Ectodermal cell (in vitro differentiated cells): Measurements from ENCODE around the gene ZRANB3.
"Not testable (repeated sequence)": the region's sequence is repeated elsewhere in the genome, so short reads cannot be mapped to it uniquely, and the experiment has no call there.

Source experiments
- H3K27ac ChIP-seq: 2 replicates; pipeline ENCODE4 v1.7.0; 2013; ENCODE audit warnings: mild to moderate bottlenecking, low read depth, low read length; ENCODE audit not compliant: insufficient read depth, poor library complexity, severe bottlenecking
- H3K27me3 ChIP-seq: 2 replicates; pipeline ENCODE4 v1.7.0; 2013; ENCODE audit warnings: mild to moderate bottlenecking, low read length; ENCODE audit not compliant: insufficient read depth, control insufficient read depth, poor library complexity, severe bottlenecking
- H3K36me3 ChIP-seq: one replicate; pipeline ENCODE4 v1.7.0; 2013; ENCODE audit warnings: low read length; ENCODE audit not compliant: control insufficient read depth, insufficient read depth
- H3K4me1 ChIP-seq: one replicate; pipeline ENCODE4 v1.7.0; 2013; ENCODE audit warnings: low read length; ENCODE audit not compliant: control insufficient read depth, insufficient read depth
- H3K4me3 ChIP-seq: 2 replicates; pipeline ENCODE4 v1.7.0; 2013; ENCODE audit warnings: low read depth, low read length, control low read depth; ENCODE audit not compliant: insufficient read depth
- H3K9me3 ChIP-seq: 2 replicates; pipeline ENCODE4 v1.7.0; 2013; ENCODE audit warnings: mild to moderate bottlenecking, low read length, moderate library complexity; ENCODE audit not compliant: control insufficient read depth
- WGBS, 2 experiments: methylation state at CpG; one replicate each; pipeline ENCODE4 v1.1.7; 2013; ENCODE audit warnings: missing lambda C conversion rate in 2 of 2; 5-methylcytosine and 5-hydroxymethylcytosine counted together

The ZRANB3 gene

GRCh38 chr2:135096665-135097446, 434.2 kb downstream of the ZRANB3 start:
- H3K27ac ChIP-seq = no peak overlapping the region
- WGBS, 2 experiments = 43 to 78% methylated on average over 1 to 2 of the region's 4 CpGs

GRCh38 chr2:135095591-135095990, 435.4 kb downstream of the ZRANB3 start:
- 93 to 100% methylated on average over 1 to 3 of the region's 3 CpGs for WGBS, 2 experiments
- H3K27ac ChIP-seq = no peak overlapping the region
- H3K4me1 ChIP-seq = no peaks in the 10 kb centered on the region
- no peaks in the 10 kb centered on the region for H3K27me3 ChIP-seq
- H3K4me3 ChIP-seq = no peak overlapping the region
- peaks cover 3% of the 10 kb centered on the region for H3K36me3 ChIP-seq
- no peaks in the 10 kb centered on the region for H3K9me3 ChIP-seq

More at GRCh38 chr2:135096665-135097446, 434.2 kb downstream of the ZRANB3 start:
- H3K27me3 ChIP-seq = no peaks in the 10 kb centered on the region
- no peak overlapping the region for H3K4me3 ChIP-seq
- peaks cover 3% of the 10 kb centered on the region for H3K36me3 ChIP-seq
- H3K9me3 ChIP-seq = no peaks in the 10 kb centered on the region
- no peaks in the 10 kb centered on the region for H3K4me1 ChIP-seq

- Histone ChIP-seq H3K36me3 (peaks cover 3% of the 10 kb centered on the region), H3K27me3 (no peaks in the 10 kb centered on the region), H3K4me1 (no peaks in the 10 kb centered on the region), H3K27ac (no peak overlapping the region), H3K9me3 (no peaks in the 10 kb centered on the region), H3K4me3 (no peak overlapping the region)
- WGBS, 2 experiments = 90 to 94% methylated on average over 2 of the region's 2 CpGs
Observed at GRCh38 chr2:135094508-135094907, 436.5 kb downstream of the ZRANB3 start.

GRCh38 chr2:135093670-135094330, 437.2 kb downstream of the ZRANB3 start:
- Histone ChIP-seq H3K27ac (no peak overlapping the region), H3K9me3 (no peaks in the 10 kb centered on the region), H3K4me3 (no peak overlapping the region), H3K36me3 (peaks cover 3% of the 10 kb centered on the region), H3K27me3 (no peaks in the 10 kb centered on the region), H3K4me1 (no peaks in the 10 kb centered on the region)
- 83 to 98% methylated on average over 3 of the region's 3 CpGs for WGBS, 2 experiments

GRCh38 chr2:135093193-135093592, 437.8 kb downstream of the ZRANB3 start:
- peaks cover 3% of the 10 kb centered on the region for H3K36me3 ChIP-seq
- no peaks in the 10 kb centered on the region for H3K4me1 ChIP-seq
- H3K27ac ChIP-seq = no peak overlapping the region
- H3K4me3 ChIP-seq = no peak overlapping the region
- no peaks in the 10 kb centered on the region for H3K9me3 ChIP-seq
- H3K27me3 ChIP-seq = no peaks in the 10 kb centered on the region

- no peaks in the 10 kb centered on the region for H3K27me3 ChIP-seq
- peaks cover 3% of the 10 kb centered on the region for H3K36me3 ChIP-seq
- no peak overlapping the region for H3K4me3 ChIP-seq
- H3K9me3 ChIP-seq = no peaks in the 10 kb centered on the region
- no CpG with 5 or more reads among the region's 1 CpG for WGBS, 2 experiments
- H3K4me1 ChIP-seq = no peaks in the 10 kb centered on the region
- no peak overlapping the region for H3K27ac ChIP-seq
Observed at GRCh38 chr2:135091681-135092080, 439.3 kb downstream of the ZRANB3 start.

GRCh38 chr2:135089597-135089996, 441.4 kb downstream of the ZRANB3 start:
- not testable (repeated sequence) for H3K36me3 ChIP-seq, H3K4me3 ChIP-seq, H3K4me1 ChIP-seq, H3K9me3 ChIP-seq, H3K27me3 ChIP-seq, H3K27ac ChIP-seq
- 96% methylated on average over 4 of the region's 4 CpGs for WGBS, 2 experiments
